HG03520 (cell line): ENCODE data around the gene EGFL8.

Experiments
- ATAC-seq: cut with Tn5 transposase; IDR thresholded peaks from one replicate; pipeline ENCODE4 v1.9.1; 2021; ENCODE audit warnings: mild to moderate bottlenecking, moderate library complexity; ENCODE audit not compliant: unreplicated experiment

EGFL8 gene

DNA sequence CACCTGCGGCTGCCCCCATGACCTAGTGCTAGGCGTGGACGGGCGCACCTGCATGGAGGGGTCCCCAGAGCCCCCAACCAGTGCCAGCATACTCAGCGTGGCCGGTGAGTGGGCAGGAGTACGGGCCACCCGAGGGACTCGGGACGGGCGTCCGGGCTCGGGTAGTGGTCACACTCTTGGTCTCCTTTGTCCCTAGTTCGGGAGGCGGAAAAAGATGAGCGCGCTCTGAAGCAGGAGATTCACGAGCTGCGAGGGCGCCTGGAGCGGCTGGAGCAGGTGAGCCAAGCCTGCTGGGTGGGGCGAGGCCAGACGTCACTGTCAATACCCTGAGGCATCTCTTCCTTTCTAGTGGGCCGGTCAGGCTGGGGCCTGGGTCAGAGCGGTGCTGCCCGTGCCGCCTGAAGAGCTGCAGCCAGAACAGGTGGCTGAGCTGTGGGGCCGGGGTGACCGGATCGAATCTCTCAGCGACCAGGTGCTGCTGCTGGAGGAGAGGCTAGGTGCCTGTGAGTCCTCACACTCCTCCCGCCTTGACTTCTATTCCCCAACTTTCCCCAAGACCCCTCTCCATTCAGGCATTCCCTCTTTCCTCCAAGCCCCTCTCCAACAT is 2.9 kb downstream of the EGFL8 start:
- no peak for ATAC-seq

DNA sequence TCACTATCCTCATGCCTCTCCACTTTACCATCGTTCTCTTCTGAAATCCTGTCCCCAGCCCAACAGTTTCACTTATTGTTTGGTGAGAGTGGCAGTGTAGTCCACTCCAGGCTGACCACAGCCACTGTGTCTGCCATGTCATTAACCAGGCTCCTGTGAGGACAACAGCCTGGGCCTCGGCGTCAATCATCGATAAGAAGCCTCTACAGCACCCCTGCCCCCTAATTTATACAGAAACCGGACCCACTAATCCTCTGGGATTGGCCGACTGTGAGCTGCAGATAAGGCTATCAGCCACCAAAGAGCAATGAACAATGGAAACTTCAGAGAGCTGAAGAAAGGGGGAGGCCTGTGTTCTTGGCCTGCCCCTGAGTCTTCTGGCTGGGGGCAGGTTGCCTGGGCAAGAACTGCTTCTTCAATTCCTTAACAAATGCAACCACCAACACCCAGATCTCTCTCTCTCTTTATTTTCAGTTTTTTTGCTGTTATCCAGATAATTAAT is 3.4 kb downstream of the EGFL8 start:
- no peak for ATAC-seq

DNA sequence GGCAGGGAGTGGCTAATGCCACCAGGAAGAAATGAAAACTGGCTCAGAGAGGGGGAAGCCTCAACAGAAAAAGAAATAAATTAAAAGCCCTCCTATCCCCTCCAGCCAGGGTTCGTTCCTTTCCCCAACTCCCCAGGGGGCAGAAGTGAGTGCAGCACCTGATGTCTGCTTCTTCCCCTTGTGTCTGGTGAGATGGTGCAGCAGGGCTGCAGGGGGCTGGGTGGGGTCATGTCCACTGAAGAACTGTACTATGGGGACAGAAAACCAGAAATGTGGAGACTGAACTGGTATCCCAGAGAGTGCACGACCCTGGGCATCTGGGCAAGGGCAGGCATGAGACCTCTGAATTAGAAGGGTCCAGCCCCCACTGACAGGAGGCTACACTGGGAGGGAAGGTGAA is 4.0 kb downstream of the EGFL8 start:
- ATAC-seq: no peak

DNA sequence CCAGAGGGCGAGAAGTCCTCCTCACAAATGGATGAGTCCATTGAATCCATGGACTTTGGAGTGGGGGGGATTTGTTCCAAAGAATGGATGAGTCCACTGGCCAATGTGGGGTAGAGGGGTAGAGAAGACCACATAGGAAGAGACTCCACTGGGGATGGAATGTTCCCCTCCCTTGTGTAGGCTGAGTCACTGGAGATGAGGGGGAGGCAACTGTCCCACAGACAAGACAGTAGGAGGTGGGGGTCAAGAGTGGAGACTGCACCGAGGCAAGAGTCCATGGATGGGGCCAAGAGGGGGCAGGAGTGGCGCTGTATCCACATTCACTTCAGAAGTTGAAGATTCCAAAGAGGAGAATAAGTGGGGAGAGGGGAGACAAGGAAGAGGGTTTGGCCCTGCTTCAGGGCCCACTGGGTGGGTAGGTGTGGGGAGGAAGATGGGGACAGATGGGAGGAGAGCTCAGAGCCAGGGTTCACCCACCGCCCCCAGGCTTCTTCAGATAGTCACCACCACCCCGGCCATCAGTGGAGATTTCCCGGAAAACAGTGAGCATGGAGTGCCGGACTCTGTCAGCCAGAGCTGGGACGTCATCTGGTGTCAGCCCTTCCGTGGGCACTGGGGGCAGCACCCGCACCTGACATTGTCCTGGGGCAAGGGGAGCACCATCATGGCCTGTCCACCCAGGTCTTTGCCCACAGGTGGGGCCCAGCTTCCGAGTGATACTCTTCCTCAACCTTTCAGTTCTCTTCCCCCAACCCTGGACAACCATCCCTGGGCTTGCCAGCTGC is 4.6 kb downstream of the EGFL8 start:
- no peak for ATAC-seq

DNA sequence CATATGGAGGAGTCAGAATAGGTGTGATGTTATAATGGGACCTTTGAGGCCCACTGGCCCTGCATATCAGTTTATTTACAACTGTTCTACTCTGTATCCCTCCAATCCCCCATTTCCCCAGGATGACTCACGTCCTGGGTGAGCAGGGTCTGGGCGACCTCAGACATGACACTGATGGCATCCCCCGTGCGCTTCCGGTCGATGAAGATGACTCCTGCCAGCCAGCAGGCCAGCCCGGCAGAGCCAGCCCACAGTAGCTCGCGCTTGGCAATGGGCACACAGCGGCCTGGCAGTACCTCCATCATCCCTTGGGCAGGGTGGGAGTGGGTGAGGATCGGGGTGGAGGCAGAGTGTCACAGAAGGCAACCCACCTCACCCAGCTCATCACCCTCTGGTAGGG is 5.9 kb downstream of the EGFL8 start:
- no peak for ATAC-seq

DNA sequence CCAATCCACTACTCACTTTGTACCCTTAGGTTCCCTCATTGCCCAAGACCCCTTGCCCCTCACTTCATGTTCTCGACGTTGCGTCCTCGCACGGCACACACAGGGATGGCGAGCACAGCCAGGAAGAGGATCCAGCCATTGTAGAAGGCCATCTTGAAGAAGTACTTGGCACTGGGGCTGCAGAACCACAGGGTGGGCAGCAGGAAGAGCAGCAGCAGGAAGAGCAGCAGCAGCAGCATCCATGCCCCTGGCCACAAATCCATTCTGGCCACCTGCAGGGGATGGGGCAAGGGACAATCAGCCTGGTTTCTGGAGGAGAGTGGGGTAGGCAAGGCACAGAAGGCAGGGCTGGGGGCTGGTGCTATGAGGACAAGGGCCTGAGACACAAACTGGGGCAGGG is 6.8 kb downstream of the EGFL8 start:
- no peak for ATAC-seq

DNA sequence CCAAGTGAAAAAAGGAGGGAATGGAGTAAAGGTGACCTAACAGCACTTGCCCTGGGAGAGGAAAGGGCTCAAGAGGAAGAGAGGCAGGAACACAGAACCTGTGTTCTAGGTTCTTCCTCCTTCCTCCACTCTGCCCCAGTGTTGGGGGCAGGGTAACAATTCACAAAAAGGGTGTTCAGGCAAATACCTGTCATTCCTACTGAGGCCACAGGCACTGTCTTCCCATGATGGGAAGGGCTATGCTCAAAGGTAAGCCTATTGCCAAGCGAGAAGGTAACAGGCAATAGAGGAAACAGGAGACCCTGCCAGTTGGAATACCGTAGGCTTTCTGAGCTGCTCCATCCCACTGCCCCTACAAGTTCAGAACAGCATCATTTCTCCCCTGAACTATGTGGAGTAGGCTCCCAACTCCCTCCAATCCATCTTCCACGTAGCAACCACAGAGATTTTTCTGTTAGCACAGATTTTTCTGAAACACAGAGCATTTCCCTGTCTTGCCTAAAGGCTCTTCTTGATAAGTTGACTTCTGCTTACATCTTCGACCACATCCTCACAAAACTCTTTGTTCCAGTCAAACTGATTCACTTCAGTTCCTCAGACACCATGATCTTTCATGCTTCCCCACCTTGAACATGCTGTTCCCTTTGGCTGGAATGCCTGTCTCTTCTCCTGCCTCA is 8.8 kb downstream of the EGFL8 start:
- no peak for ATAC-seq

DNA sequence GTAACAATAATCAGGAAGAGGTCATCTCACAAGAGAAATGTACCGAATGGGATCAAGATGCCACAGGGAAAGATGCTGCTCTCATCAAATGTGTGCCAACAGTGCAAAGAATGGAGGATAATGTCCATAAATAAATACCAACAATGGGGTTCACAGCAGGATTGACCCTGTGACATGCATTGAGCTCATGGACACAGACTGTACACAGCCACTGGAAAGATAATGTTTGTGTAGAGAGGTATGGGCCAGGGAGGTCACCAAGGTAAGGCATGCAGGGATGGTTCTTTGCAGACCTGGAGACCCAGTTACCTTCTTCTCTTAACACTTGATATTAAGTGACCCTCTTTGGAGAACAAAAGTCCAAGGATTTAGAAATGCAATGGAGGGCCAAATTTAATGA is 10.0 kb downstream of the EGFL8 start:
- no peak for ATAC-seq

DNA sequence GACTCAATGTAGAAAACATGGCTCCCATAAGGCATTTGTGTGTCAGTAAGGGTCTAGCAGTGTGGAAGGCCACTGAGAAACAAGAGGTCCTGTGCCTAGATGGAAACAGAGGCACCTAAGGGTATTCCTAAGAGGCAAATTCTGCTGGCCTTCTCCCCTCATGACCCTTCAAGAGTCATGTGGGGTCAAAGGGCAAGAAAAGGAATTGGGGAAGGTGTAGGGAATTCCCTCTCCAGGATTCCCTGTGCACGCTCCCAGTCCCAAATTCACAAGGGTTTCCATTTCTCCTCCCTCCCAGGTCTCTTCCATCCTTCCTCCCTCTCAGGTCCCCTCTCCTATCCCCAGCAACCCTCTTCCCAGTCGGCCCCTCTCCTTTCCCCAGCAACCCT is 10.9 kb downstream of the EGFL8 start:
- no peak for ATAC-seq

DNA sequence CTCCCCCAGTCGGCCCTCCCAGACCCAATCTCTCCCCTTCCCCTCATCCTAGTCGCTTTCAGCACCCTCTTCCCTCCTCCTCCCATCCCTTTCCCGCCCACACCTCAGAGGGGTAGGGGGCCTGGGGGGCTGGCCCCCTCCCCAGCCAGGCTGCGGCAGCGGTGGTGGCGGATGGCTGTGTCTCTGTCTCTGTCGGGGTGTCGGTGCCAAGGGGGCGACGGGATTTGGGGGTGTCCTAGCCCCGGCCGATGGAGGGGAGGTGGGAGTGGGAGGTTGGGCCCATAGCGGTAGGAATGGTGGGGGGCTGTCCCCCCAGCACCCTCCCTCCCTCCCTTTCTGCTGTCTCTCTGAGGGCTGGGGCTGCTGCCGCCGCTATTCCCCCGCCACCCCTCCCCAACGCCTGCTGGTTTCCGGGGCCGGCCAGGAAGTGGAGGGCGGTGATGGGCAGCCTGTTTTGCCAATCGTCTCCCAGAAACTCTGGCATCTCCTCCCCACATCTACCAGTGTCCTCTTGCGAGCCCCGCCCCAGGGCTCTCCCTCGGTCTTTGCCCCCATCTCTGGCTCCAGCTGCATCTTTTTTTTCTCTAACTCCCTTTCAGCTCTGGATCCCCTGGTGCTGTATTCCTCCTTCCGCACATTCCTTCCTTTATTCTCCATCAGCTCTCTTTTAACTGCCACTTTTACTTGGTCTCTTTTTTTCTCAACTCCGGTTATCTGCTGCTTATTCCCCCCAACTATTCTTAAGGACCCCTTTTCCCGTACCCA is 11.5 kb downstream of the EGFL8 start, which contains the start of gene AGPAT1:
AGPAT1 (minus strand) TSS at position 374 of the 765 bp plus-strand sequence. CDS start 4,588 bp downstream, outside the sequence.
- peak; percentile 37 for ATAC-seq

DNA sequence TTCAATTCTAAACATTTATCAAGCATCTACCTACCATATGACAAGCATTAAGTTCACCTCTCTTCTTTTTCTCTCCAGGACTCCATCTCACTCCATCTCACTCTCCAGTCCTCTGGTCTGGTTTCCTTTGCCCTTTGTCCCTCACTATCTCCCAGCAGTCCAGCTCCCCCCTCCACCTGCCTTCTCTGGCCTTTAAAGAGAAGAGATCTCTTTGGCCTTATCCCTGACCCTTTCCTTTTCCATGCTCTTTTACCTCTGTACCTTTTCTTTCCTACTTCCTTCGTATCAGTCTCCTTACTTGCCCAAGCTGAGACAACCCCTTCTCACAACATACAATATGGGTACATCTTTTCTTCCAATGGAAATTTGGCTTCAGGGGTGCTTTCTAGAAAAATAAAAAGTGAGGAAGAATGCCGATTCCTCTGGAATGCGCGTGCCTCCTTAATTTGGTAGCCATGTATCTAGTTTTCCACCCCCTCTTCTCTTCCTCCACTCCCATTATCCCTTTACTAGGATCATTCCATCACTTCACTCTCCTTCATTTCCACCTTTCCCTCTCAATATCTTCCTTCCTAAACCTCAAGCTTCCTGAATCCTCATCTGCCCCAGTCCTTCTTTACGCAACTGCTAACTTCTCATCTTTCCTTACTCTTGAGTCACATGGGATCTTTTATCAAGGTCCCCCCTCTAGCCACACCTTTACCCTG is 12.2 kb downstream of the EGFL8 start:
- no peak for ATAC-seq

DNA sequence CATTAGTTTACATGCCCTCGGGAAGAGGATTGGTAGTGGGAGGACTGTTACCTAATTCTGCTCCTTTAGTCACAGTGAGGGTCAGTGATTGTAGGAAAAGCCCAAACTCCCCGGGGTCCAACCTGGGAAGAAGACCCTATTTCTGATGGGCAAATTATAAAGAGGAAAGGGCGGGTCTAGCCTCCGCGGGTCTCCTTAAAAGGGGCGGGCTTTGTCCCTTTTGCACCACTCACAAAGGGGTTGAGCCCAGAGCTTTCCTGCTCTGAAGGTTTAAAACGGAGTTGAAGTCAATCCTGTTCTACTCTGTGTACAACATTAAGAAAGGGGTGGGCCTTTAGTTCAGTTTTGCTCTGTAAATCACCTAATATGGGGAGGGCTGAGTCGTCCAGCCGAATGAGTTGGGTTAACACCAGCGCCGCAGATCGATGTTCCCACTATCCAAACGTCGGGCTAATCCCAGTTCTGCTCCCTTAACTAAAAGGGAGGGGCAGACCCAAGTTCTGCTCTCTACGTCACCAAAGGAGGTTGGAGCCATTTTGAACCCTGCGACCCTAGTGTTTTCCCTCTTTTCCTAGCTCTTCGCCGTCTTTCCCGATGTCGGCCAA is 12.9 kb downstream of the EGFL8 start:
- ATAC-seq: no peak

DNA sequence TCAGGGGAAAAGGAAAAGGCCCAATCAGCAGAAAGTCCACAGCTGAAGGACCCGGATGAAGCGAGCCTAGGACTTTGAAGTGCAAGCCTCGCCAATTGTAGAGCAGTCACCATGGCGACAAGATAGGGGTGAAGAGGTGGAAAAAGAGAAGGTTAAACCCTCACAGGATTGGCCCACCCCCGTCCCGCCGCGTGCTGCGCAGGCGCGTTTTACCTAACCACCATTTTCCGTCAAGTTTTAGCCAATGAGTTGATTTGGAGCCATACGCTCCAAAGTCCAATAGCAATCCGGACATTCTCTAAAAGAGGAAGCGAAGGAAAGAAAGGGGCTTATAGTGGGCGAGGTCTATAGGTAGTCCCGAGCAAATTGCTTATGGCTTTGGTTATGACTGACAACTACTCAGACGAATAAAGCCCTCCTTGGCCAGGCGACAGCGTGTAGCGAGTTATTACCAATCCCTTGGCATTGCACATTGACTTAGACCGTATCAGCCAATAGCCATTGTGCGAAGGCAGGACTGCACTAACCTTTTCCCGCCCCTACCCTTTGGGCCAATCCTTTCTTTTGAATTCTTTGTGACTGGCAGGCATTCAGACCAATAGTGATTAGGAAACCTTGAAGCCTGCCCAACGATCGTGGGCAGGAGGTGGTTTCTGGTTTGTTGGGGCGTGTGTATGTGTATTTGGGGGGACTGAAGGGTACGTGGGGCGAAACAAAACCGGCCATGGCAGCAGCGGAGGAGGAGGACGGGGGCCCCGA is 13.6 kb downstream of the EGFL8 start, which contains the start of gene RNF5:
RNF5 (plus strand) TSS at position 618 of the 759 bp plus-strand sequence; CDS start at position 725, 107 bp downstream.
- peak; percentile 83 for ATAC-seq

DNA sequence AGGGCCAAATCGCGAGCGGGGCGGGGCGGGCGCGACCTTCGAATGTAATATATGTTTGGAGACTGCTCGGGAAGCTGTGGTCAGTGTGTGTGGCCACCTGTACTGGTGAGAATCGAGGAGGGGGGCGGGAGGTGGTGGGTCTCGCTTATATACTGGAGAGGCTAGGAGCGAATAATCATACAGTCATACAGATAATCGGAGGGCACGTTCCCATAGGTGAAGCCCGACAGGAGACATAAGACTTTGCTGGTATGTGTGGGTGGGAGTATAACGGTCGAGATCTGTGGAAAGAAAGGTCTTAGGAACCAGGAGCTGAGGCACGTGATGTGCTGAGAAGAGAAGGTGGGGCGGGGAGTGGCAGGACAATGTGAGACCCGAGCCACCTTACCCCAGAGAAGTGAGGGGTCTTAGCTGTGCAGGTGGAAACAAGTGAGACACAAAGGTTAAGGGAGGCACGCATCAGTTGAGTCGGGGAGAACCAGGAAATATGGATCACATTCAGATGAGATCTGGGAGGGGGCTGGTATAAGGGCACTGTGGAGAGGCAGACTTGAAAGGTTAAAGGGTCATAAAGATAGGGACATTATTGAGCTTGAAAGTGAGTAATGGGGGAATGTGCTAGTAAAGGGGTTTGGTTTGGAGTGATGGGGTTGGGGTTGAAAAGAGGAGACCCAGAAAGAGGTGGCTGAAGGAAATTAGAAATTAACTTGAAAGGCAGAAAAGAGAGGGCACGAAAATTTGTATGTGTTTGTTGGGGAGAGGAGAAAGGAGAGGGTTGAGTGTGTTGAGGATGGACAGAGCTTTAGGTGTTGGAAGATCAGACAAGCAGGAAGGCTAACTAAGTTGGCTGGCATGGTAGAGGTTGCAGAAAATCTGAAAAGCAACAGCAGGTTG is 14.4 kb downstream of the EGFL8 start:
- no peak for ATAC-seq

DNA sequence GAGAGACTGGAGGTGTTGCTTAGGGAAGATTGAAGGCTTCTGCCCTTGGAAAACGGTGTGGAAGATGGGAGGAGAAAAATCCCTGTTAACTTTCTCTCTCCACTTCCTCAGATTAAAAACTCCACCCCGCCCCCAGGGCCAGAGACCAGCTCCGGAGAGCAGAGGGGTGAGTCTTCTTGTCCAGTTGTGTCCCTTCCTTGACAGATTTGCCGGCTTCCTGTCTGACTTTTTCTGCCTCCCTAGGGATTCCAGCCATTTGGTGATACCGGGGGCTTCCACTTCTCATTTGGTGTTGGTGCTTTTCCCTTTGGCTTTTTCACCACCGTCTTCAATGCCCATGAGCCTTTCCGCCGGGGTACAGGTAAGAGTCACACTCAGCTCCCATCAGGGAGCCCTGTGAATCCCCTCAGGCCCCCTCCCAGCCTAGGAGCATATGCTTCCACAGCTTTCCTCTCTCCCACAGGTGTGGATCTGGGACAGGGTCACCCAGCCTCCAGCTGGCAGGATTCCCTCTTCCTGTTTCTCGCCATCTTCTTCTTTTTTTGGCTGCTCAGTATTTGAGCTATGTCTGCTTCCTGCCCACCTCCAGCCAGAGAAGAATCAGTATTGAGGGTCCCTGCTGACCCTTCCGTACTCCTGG is 15.5 kb downstream of the EGFL8 start:
- no peak for ATAC-seq

DNA sequence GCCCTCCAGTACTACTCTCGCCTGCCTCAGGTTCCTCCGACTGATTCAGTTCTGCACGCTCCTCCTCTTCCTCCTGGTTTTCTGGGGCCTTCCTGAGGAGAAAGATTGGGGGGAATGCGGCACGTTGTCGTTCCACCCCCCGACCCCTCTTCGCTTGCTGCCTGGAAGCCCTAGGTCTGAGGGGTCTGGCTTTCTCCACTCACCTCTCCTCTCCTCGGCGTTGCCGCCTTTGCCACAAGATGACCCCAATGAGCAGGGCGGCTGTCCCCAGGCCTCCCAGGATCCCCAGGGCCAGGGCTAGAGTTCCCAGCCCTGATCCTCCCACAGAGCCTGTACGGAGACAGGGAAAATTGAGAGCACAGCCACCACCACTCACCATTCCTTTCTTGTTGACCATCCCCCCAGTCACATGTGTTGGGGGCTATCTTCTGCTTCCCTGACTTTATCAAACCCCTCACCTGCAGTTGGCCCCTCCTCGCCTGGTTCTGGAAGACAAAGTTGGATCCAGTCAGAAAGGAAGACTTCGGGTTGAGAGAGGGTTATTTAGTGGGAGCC is 16.8 kb downstream of the EGFL8 start:
- ATAC-seq: no peak

DNA sequence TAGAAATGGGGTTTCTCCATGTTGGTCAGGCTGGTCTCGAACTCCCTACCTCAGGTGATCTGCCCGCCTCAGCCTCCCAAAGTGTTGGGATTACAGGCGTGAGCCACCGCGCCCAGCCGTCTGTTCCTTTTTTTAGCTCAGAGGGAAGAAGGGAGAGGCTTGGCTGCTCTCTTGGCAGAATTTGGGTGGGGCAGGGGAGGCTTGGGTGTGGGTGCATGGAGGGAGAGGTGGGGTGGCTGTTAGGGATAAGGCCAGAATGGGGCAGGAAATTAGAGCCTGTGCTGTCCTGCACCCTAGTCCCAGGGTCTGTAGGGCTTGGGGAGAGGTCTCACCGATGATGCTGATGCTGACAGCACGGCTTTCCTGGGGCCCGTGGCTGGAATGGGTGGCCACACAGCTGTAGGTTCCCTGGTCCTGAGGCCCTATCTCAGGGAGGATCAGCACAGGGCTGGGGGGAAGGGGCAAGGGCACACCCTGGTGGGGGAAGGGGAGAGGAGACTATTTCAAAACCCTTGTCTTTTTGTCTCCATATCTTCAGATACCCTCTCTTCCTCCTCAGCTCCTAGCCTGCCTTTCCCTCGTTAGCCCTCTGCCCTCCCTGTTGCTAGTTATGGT is 17.6 kb downstream of the EGFL8 start:
- no peak for ATAC-seq
